CD14-positive monocyte (primary cell): ENCODE measurements around the gene SLAMF9. TPM values are rescaled to one million over a fixed set of nuclear protein-coding genes. Genes with fewer than 3 reads are reported as not detected.

Experiments used
- DNase-seq, 3 donors: peaks; one replicate each; pipeline ENCODE4 v3.0.0-alpha.2; 2011 to 2022
- H2AFZ ChIP-seq: 2 replicates; pipeline ENCODE4 v1.6.0; 2012; ENCODE audit warnings: mild to moderate bottlenecking, low read depth, low read length, inconsistent platforms; ENCODE audit not compliant: insufficient read depth, poor library complexity, severe bottlenecking
- H3K27ac ChIP-seq, 2 donors: 1 replicate in 1 of 2; 2 replicates in 1 of 2; pipeline ENCODE4 v1.5.1; 2012 to 2013; ENCODE audit warnings: low read length in 2 of 2, control low read depth in 1 of 2, inconsistent platforms in 1 of 2, low read depth in 1 of 2, mild to moderate bottlenecking in 1 of 2
- H3K27me3 ChIP-seq, 2 donors: one replicate each; pipeline versions ENCODE4 v1.6.0 to v1.6.1; 2011 to 2013; ENCODE audit warnings: low read length in 2 of 2; ENCODE audit not compliant: control insufficient read depth in 2 of 2, insufficient read depth in 2 of 2
- H3K36me3 ChIP-seq, 2 donors: replicated peaks in 1 of 2; 1 replicate in 1 of 2; 2 replicates in 1 of 2; pipeline versions ENCODE4 v1.5.1 to v1.6.1; 2012 to 2013; ENCODE audit warnings: low read length in 2 of 2, control low read depth in 1 of 2, inconsistent platforms in 1 of 2, mild to moderate bottlenecking in 1 of 2; ENCODE audit not compliant: insufficient read depth in 2 of 2, control insufficient read depth in 1 of 2
- H3K4me1 ChIP-seq, 2 donors: 1 replicate in 1 of 2; 2 replicates in 1 of 2; pipeline versions ENCODE4 v1.5.1 to v1.6.1; 2012 to 2013; ENCODE audit warnings: low read length in 2 of 2, control low read depth in 1 of 2, inconsistent platforms in 1 of 2, mild to moderate bottlenecking in 1 of 2, moderate library complexity in 1 of 2; ENCODE audit not compliant: insufficient read depth in 2 of 2, control insufficient read depth in 1 of 2
- H3K4me2 ChIP-seq: replicated peaks from 2 replicates; pipeline ENCODE3; 2012; ENCODE audit warnings: low read length, moderate library complexity, mild to moderate bottlenecking; ENCODE audit not compliant: poor library complexity, severe bottlenecking; ENCODE audit errors: extremely low read depth
- H3K4me3 ChIP-seq, 3 experiments: fragments of 200-600 bp in 1 of 3; sonication (generic) in 1 of 3; replicated peaks in 1 of 3; 1 replicate in 2 of 3; 2 replicates in 1 of 3; pipeline ENCODE4 v1.5.1; 2011 to 2013; ENCODE audit warnings: low read length in 3 of 3, mild to moderate bottlenecking in 3 of 3, control low read depth in 2 of 3, low read depth in 2 of 3, inconsistent platforms in 1 of 3, moderate library complexity in 1 of 3
- H3K79me2 ChIP-seq: 2 replicates; pipeline ENCODE4 v1.6.0; 2012; ENCODE audit warnings: mild to moderate bottlenecking, control low read depth, inconsistent platforms, low read length, moderate library complexity; ENCODE audit not compliant: insufficient read depth
- H3K9ac ChIP-seq: 2 replicates; pipeline ENCODE4 v1.6.0; 2017; ENCODE audit warnings: low read length, mild to moderate bottlenecking; ENCODE audit not compliant: insufficient read depth, poor library complexity, severe bottlenecking
- H3K9me3 ChIP-seq, 2 donors: replicated peaks in 1 of 2; 1 replicate in 1 of 2; 2 replicates in 1 of 2; pipeline versions ENCODE4 v1.5.1 to v1.6.1; 2012 to 2013; ENCODE audit warnings: low read length in 2 of 2, control low read depth in 1 of 2; ENCODE audit not compliant: control insufficient read depth in 1 of 2, insufficient read depth in 1 of 2
- H4K20me1 ChIP-seq: 2 replicates; pipeline ENCODE4 v1.6.0; 2012; ENCODE audit warnings: mild to moderate bottlenecking, low read length, control low read depth, moderate library complexity; ENCODE audit not compliant: insufficient read depth
- H3K27ac Mint-ChIP-seq, 7 donors: one replicate each; pipeline ENCODE4 v1.8.0; 2020; ENCODE audit warnings: mild to moderate bottlenecking in 7 of 7, mixed read lengths in 7 of 7, moderate library complexity in 6 of 7, inconsistent platforms in 2 of 7
- H3K27me3 Mint-ChIP-seq, 3 donors: one replicate each; pipeline ENCODE4 v1.8.0; 2021 to 2022; ENCODE audit warnings: low read depth in 3 of 3, mild to moderate bottlenecking in 3 of 3, mixed read lengths in 3 of 3, moderate library complexity in 3 of 3, inconsistent platforms in 1 of 3
- H3K36me3 Mint-ChIP-seq, 2 donors: one replicate each; pipeline ENCODE4 v1.8.0; 2020; ENCODE audit warnings: mixed read lengths in 2 of 2, inconsistent platforms in 1 of 2, mild to moderate bottlenecking in 1 of 2
- H3K4me1 Mint-ChIP-seq: one replicate; pipeline ENCODE4 v1.8.0; 2020; ENCODE audit warnings: mild to moderate bottlenecking, mixed read lengths
- H3K4me3 Mint-ChIP-seq, 2 donors: one replicate each; pipeline ENCODE4 v1.8.0; 2020; ENCODE audit warnings: mild to moderate bottlenecking in 2 of 2, mixed read lengths in 2 of 2, moderate library complexity in 1 of 2
- H3K9me3 Mint-ChIP-seq, 7 donors: one replicate each; pipeline ENCODE4 v1.8.0; 2020 to 2022; ENCODE audit warnings: mixed read lengths in 7 of 7, mild to moderate bottlenecking in 6 of 7, moderate library complexity in 6 of 7, inconsistent platforms in 2 of 7
- WGBS: methylation state at CpG from one replicate; pipeline ENCODE4 v1.1.5; 2013; ENCODE audit warnings: missing lambda C conversion rate; ENCODE audit not compliant: insufficient coverage; 5-methylcytosine and 5-hydroxymethylcytosine counted together
- intact Hi-C, 2 donors: fragments of 100-400 bp; cut with micrococcal nuclease; formaldehyde crosslinking; loops; one replicate each; pipeline versions ENCODE4 v1.15.0 to v1.15.1; 2023
- polyA plus RNA-seq, 3 donors: library from polyadenylated mRNA; depleted of rRNA in 1 of 3; unstranded in 2 of 3; stranded (reverse) in 1 of 3; fragments of 300-500 nt in 2 of 3; fragments of >200 nt in 1 of 3; fragmentation: Illumina TruSeq in 2 of 3; gene quantifications; 1 replicate in 2 of 3; 2 replicates in 1 of 3; pipeline ENCODE4 v1.2.3, GENCODE V29; 2012 to 2021
- TF ChIP-seq, protein P1 (sequence below): fragments of 200-600 bp; IDR thresholded peaks from one replicate; pipeline ENCODE4 v1.8.0; 2022; ENCODE audit warnings: antibody characterized with exemption, mild to moderate bottlenecking

SLAMF9 gene
- polyA plus RNA-seq, 3 donors = 0.17 TPM; not detected in 2

GRCh38 chr1:159973350-159973940 is 19.4 kb upstream of the SLAMF9 start:
- Mint-ChIP-seq H3K4me3 (peak overlapping the region in 1 of 2 donors; percentile 10), H3K9me3 (peaks cover 0 to 2% (median 0%) of the 10 kb centered on the region in 7 donors), H3K36me3 (no peaks in the 10 kb centered on the region), H3K27ac (no peak overlapping the region), H3K4me1 (peaks cover 6% of the 10 kb centered on the region), H3K27me3 (peaks cover 8 to 9% (median 8%) of the 10 kb centered on the region in 3 donors)
- Histone ChIP-seq H3K4me2 (no peak overlapping the region), H2AFZ (no peak overlapping the region), H3K4me1 (peaks cover 8 to 10% of the 10 kb centered on the region in 2 donors), H3K9me3 (no peaks in the 10 kb centered on the region), H3K27me3 (peaks cover 4 to 15% of the 10 kb centered on the region in 2 donors), H3K4me3 (no peak overlapping the region), H4K20me1 (no peaks in the 10 kb centered on the region), H3K9ac (no peak overlapping the region), H3K36me3 (no peaks in the 10 kb centered on the region), H3K79me2 (no peaks in the 10 kb centered on the region), H3K27ac (no peak overlapping the region)
- 100% methylated on average over 3 of the region's 6 CpGs for WGBS
- intact Hi-C loops = no loop called here
- DNase-seq = no peak
- TF ChIP-seq, protein P1, sequence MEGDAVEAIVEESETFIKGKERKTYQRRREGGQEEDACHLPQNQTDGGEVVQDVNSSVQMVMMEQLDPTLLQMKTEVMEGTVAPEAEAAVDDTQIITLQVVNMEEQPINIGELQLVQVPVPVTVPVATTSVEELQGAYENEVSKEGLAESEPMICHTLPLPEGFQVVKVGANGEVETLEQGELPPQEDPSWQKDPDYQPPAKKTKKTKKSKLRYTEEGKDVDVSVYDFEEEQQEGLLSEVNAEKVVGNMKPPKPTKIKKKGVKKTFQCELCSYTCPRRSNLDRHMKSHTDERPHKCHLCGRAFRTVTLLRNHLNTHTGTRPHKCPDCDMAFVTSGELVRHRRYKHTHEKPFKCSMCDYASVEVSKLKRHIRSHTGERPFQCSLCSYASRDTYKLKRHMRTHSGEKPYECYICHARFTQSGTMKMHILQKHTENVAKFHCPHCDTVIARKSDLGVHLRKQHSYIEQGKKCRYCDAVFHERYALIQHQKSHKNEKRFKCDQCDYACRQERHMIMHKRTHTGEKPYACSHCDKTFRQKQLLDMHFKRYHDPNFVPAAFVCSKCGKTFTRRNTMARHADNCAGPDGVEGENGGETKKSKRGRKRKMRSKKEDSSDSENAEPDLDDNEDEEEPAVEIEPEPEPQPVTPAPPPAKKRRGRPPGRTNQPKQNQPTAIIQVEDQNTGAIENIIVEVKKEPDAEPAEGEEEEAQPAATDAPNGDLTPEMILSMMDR = no peak

DNA sequence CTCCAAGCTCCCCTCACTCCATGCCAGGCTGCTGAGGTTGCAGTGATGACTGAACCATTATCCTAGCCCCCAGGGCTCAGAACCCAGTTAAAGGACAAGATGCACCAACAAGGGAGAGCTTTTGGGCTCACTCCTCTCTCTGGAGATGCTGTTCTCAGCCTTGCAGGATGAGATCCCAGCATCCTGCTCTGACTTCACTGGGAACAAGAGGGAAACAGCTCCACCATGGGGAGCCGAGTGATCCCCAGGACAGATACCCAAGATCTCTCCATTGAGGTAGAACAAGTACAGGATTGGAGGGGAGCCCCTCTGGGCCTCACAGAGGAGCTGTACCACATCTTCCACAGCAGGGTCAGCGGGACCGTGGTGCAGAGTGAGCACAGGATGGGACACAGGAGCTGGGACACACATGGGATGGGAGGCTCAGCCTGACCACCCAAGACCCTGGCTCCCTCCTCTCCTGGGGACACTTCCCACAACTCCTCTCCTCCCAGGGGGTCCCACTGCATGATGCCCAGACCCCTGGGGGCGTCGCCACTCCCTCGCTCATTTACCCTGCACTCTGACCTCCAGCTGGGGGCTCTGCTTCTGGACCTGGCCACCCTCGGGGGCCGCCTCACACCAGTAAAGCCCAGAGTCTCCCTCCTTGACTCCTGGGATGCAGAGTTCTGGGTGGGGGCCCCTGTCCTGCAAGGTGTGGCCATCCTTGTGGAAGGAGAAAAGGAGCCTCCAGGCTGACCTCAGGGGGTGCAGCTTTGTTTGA is 18.6 kb upstream of the SLAMF9 start:
- peaks cover 9 to 11% of the 10 kb centered on the region in 2 donors for H3K4me1 ChIP-seq
- peaks cover 7% of the 10 kb centered on the region for H3K4me1 Mint-ChIP-seq
- no peak overlapping the region for H3K4me3 Mint-ChIP-seq
- no peak overlapping the region for H2AFZ ChIP-seq
- H3K27ac ChIP-seq = no peak overlapping the region
- H3K36me3 ChIP-seq = no peaks in the 10 kb centered on the region
- H4K20me1 ChIP-seq = no peaks in the 10 kb centered on the region
- H3K9me3 Mint-ChIP-seq = peaks cover 0 to 2% (median 0%) of the 10 kb centered on the region in 7 donors
- no peak overlapping the region for H3K9ac ChIP-seq
- TF ChIP-seq, protein P1 = no peak
- H3K9me3 ChIP-seq = no peaks in the 10 kb centered on the region
- H3K27me3 ChIP-seq = peaks cover 4 to 15% of the 10 kb centered on the region in 2 donors
- no peaks in the 10 kb centered on the region for H3K36me3 Mint-ChIP-seq
- DNase-seq = no peak
- no peaks in the 10 kb centered on the region for H3K79me2 ChIP-seq
- no peak overlapping the region for H3K27ac Mint-ChIP-seq
- WGBS = 96% methylated on average over 8 of the region's 8 CpGs
- intact Hi-C loops = no loop called here
- no peak overlapping the region for H3K4me3 ChIP-seq
- H3K27me3 Mint-ChIP-seq = peaks cover 6 to 8% (median 7%) of the 10 kb centered on the region in 3 donors
- no peak overlapping the region for H3K4me2 ChIP-seq
